ENCODE measurements around the gene MAD1L1. TPM values are rescaled to one million over a fixed set of nuclear protein-coding genes. Genes with fewer than 3 reads are reported as not detected.

MAD1L1 gene
- total RNA-seq, 1 donor from 2014 or later = 16.2 TPM

- Histone ChIP-seq H3K27me3 (ENCODE audit: low read depth) (no peaks in the 10 kb centered on the region), H3K4me1 (peaks cover 9% of the 10 kb centered on the region), H3K27ac (replicated peaks) (no peak overlapping the region), H3K4me3 (no peak overlapping the region), H3K9me3 (replicated peaks) (no peaks in the 10 kb centered on the region), H3K36me3 (no peaks in the 10 kb centered on the region)
- no peak for DNase-seq
- TF ChIP-seq, protein P1, sequence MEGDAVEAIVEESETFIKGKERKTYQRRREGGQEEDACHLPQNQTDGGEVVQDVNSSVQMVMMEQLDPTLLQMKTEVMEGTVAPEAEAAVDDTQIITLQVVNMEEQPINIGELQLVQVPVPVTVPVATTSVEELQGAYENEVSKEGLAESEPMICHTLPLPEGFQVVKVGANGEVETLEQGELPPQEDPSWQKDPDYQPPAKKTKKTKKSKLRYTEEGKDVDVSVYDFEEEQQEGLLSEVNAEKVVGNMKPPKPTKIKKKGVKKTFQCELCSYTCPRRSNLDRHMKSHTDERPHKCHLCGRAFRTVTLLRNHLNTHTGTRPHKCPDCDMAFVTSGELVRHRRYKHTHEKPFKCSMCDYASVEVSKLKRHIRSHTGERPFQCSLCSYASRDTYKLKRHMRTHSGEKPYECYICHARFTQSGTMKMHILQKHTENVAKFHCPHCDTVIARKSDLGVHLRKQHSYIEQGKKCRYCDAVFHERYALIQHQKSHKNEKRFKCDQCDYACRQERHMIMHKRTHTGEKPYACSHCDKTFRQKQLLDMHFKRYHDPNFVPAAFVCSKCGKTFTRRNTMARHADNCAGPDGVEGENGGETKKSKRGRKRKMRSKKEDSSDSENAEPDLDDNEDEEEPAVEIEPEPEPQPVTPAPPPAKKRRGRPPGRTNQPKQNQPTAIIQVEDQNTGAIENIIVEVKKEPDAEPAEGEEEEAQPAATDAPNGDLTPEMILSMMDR (IDR thresholded peaks at IDR 0.05; ENCODE audit: borderline replicate concordance) = no peak
- intact Hi-C loops (cut with micrococcal nuclease) = no loop called here
Observed at GRCh38 chr7:1969459-1970284, 263.1 kb downstream of the MAD1L1 start.

DNA sequence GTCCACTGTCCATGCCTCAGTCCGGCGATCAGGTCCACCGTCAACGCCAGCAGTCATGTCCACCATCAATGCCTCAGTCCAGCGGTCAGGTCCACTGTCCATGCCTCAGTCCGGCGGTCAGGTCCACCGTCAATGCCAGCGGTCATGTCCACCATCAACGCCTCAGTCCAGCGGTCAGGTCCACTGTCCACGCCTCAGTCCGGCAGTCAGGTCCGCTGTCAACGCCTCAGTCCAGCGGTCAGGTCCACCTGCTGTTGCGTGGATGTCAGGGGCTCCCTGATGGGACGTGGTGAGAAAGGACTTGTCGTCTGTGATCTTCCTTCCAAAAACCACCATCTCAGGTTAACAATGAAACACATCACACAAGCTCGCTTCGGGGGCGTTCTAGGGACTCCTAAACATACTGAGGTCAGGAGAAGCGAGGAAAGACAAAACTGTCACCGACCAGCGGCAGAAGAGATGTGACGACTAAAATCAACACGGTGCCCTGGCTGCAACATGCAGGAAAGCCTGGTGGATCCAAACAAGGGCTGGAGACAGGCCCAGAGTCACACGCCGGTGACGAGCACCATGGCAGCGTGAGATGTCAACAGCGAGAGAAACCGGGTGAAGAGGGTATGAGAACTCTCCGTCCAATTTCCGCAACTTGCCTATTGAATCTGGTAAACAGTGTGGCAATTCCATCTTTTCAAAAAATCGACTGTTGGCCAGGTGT is 264.2 kb downstream of the MAD1L1 start:
- Histone ChIP-seq H3K9me3 (replicated peaks) (no peaks in the 10 kb centered on the region), H3K4me3 (no peak overlapping the region), H3K27ac (replicated peaks) (no peak overlapping the region), H3K27me3 (ENCODE audit: low read depth) (no peaks in the 10 kb centered on the region), H3K4me1 (peaks cover 9% of the 10 kb centered on the region), H3K36me3 (no peaks in the 10 kb centered on the region)
- TF ChIP-seq, protein P1 (IDR thresholded peaks at IDR 0.05; ENCODE audit: borderline replicate concordance) = no peak
- DNase-seq = no peak
- intact Hi-C loops (cut with micrococcal nuclease) = no loop called here

- Histone ChIP-seq H3K27me3 (ENCODE audit: low read depth) (no peaks in the 10 kb centered on the region), H3K4me3 (no peak overlapping the region), H3K9me3 (replicated peaks) (no peaks in the 10 kb centered on the region), H3K36me3 (no peaks in the 10 kb centered on the region), H3K4me1 (peaks cover 9% of the 10 kb centered on the region), H3K27ac (replicated peaks) (no peak overlapping the region)
- intact Hi-C loops (cut with micrococcal nuclease) = no loop called here
- peak; percentile 1 for DNase-seq
- TF ChIP-seq, protein P1 (IDR thresholded peaks at IDR 0.05; ENCODE audit: borderline replicate concordance) = no peak
Observed at GRCh38 chr7:1967512-1968396, 265.0 kb downstream of the MAD1L1 start.

GRCh38 chr7:1966631-1967200 is 266.0 kb downstream of the MAD1L1 start:
- no peaks in the 10 kb centered on the region for H3K9me3 ChIP-seq (replicated peaks)
- TF ChIP-seq, protein P1 (IDR thresholded peaks at IDR 0.05; ENCODE audit: borderline replicate concordance) = no peak
- intact Hi-C loops (cut with micrococcal nuclease) = no loop called here
- no peak overlapping the region for H3K4me3 ChIP-seq
- H3K27ac ChIP-seq (replicated peaks) = no peak overlapping the region
- no peak for DNase-seq
- H3K27me3 ChIP-seq (ENCODE audit: low read depth) = no peaks in the 10 kb centered on the region
- H3K4me1 ChIP-seq = peaks cover 9% of the 10 kb centered on the region
- H3K36me3 ChIP-seq = peaks cover 5% of the 10 kb centered on the region

Data from left ventricle myocardium inferior (tissue), 1 donor.